GM08714 (cell line): Measurements from ENCODE around the gene TMEM209.
"Not testable (repeated sequence)": the region's sequence is repeated elsewhere in the genome, so short reads cannot be mapped to it uniquely, and the experiment has no call there.

Source experiments
- H3K4me3 ChIP-seq: fragments of 200-500 bp; sonication (Bioruptor generic); 2 replicates; pipeline ENCODE4 v1.5.1; 2014; ENCODE audit warnings: mild to moderate bottlenecking, low read length, inconsistent platforms
- ZNF274 ChIP-seq: IDR thresholded peaks from 2 replicates; pipeline ENCODE4 v1.6.1; 2012; ENCODE audit warnings: mild to moderate bottlenecking, low read depth, low read length

Gene TMEM209

DNA sequence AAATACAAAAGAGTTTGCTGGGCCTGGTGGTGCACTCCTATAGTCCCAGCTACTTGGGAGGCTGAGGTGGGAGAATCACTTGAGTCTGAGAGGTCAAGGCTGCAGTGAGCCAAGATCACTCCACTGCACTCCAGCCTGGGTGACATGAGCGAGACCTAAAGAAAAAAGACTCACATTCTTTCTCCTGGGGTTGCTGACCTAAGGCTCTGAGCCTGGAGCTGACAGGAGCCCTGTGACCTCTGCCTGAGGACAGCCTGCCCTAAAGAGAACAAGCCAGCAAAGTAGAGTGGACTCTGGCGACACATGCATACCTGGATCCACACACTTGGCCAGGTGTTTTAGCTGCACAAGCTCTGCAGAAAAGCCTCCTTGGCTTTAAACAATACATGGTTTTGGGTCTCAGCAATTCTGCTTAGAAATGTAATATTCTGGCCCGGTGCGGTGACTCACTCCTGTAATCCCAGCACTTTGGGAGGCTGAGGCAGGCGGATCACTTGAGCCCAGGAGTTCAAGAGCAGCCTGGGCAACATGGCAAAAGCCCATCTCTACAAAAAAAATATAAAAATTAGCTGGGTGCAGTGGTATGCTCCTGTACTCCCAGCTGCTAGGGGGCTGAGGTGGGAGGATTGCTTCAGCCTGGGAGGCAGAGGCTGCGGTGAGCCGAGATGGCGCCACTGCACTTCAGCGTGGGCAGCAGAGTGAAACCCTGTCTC is 58.4 kb downstream of the TMEM209 start:
- no peak for TF ChIP-seq ZNF274
- no peak overlapping the region for H3K4me3 ChIP-seq

- H3K4me3 ChIP-seq, result not testable (repeated sequence)
Measured at GRCh38 chr7:130146142-130146541, 59.1 kb downstream of the TMEM209 start.

- no peak for TF ChIP-seq ZNF274
- H3K4me3 ChIP-seq, result no peak overlapping the region
Measured at GRCh38 chr7:130145424-130146100, 59.6 kb downstream of the TMEM209 start.

- no peak overlapping the region for H3K4me3 ChIP-seq
- no peak for TF ChIP-seq ZNF274
Measured at GRCh38 chr7:130144312-130145171, 60.7 kb downstream of the TMEM209 start.

GRCh38 chr7:130143986-130144311 is 61.3 kb downstream of the TMEM209 start:
- no peak overlapping the region for H3K4me3 ChIP-seq
- no peak for TF ChIP-seq ZNF274

- H3K4me3 ChIP-seq, result no peak overlapping the region
- TF ChIP-seq ZNF274, result no peak
Measured at GRCh38 chr7:130143334-130143732, 61.9 kb downstream of the TMEM209 start.

DNA sequence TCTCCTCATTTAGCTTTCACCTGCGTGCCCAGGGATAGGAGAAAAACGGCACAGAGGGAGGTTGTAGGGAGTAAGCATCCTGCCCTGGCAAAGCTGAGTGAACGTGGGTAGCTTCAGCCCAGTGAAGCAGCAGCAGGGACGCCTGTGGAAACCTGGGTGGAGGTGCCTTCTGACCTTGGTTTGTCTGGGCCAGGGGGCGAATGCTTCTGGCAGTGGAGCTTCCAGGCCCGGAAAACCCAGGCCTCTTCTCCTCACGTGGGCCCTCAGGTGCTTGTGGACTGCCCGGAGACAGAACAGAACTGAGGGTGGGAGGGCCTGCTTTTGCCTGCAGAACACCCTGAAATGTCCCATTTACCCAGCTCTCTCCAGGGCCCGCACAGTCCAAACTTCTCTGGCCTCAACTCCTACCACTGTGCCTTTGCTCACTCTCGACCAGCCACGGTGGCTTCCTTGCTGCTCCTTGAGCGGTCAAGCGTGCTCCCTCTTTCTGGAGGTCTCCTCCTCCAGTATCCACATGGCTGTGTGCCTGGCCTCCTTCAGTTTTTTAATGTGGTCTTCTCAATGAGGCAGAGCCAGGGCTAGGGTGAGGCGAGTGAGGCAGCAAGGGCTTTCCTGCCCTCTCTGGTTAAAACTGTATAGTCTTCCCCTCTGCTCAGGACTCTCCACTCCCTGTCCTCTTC is 62.4 kb downstream of the TMEM209 start:
- H3K4me3 ChIP-seq, result no peak overlapping the region
- TF ChIP-seq ZNF274, result no peak

- no peak for TF ChIP-seq ZNF274
- no peak overlapping the region; the same call in 1 of the 2 replicates for H3K4me3 ChIP-seq
Measured at GRCh38 chr7:130141884-130142653, 63.1 kb downstream of the TMEM209 start.

DNA sequence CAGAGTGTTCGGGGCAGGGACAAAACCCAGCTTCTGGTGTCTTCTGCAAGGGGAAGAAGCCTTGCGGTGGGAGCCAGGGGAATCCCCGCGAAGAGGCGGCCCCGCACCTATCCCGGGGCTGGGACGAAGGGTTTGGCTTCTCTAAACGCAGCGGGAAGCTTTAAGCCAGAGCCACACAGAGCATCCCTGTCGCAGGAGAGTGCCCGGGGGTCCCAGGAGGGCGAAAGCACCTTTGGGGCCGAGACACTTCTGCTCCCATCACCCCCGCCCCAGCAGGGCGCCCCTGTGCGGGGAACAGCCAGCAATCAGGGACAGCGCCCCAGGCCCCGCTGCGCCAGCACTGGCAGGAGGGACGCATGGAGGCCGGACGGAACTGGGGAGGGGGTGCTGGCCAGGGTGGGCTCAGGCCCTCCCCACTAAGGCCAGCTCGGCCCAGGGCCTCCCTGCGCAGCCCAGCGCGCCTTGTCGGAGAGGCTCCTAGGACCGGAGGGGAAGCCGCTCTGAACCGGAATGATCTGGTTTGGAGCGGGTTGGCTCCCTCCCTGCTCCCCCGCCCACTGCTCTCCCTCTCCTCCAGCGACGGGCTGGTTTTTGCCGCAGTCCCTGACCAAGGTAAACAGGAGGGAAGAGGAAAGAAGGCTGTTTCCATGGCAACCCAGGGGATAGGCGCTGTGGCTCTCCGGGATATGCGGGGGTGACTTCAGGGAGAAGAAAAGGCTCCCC is 63.9 kb downstream of the TMEM209 start:
- peak overlapping the region; percentile 8; the same call in 1 of the 2 replicates for H3K4me3 ChIP-seq
- no peak for TF ChIP-seq ZNF274

- peak overlapping the region; percentile 8; the same call in 1 of the 2 replicates for H3K4me3 ChIP-seq
- TF ChIP-seq ZNF274, result no peak
Measured at GRCh38 chr7:130140551-130141160, 64.5 kb downstream of the TMEM209 start.

- H3K4me3 ChIP-seq, result no peak overlapping the region
- TF ChIP-seq ZNF274, result no peak
Measured at GRCh38 chr7:130139193-130139960, 65.8 kb downstream of the TMEM209 start.

DNA sequence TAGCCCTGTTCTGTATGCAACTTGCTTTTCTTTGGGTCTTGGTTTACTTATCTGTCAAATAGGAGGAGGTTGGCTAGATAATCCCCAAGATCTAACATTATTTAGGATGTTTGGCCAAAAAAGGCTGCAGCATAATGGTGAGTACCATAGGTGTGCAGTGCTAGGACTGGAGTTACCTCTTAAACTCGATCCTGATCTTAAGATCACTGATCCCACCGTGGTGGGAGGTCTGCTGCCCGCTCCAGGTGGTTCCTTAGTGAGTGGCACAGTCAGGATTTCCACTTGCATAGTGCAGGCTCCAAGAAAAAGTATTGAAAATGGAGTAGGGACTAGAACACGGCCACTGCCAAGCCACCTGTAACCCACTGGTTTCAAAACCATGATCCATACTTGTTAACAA is 68.0 kb downstream of the TMEM209 start:
- TF ChIP-seq ZNF274, result no peak
- H3K4me3 ChIP-seq, result no peak overlapping the region
